GM18520 (cell line): ENCODE results near the gene TBC1D8.

Experiments used
- ATAC-seq: cut with Tn5 transposase; IDR thresholded peaks from one replicate; pipeline ENCODE4 v1.9.1; 2021; ENCODE audit not compliant: unreplicated experiment

The TBC1D8 gene

GRCh38 chr2:100983684-100984310, 167.4 kb downstream of the TBC1D8 start:
- no peak for ATAC-seq

GRCh38 chr2:100983201-100983600, 168.0 kb downstream of the TBC1D8 start:
- ATAC-seq, result no peak

GRCh38 chr2:100982431-100982861, 168.7 kb downstream of the TBC1D8 start:
- no peak for ATAC-seq

GRCh38 chr2:100981011-100981410, 170.2 kb downstream of the TBC1D8 start:
- no peak for ATAC-seq

GRCh38 chr2:100980046-100980445, 171.1 kb downstream of the TBC1D8 start:
- no peak for ATAC-seq

GRCh38 chr2:100978582-100979191, 172.5 kb downstream of the TBC1D8 start:
- ATAC-seq, result no peak

- no peak for ATAC-seq
Observed at GRCh38 chr2:100977511-100977910, 173.7 kb downstream of the TBC1D8 start.

GRCh38 chr2:100976645-100977391, 174.4 kb downstream of the TBC1D8 start:
- no peak for ATAC-seq

GRCh38 chr2:100976061-100976460, 175.1 kb downstream of the TBC1D8 start:
- ATAC-seq, result no peak

GRCh38 chr2:100975521-100975785, 175.7 kb downstream of the TBC1D8 start:
- ATAC-seq, result no peak

- ATAC-seq, result no peak
Observed at GRCh38 chr2:100974712-100975520, 176.3 kb downstream of the TBC1D8 start.

GRCh38 chr2:100972452-100972851, 178.7 kb downstream of the TBC1D8 start:
- ATAC-seq, result no peak

GRCh38 chr2:100971221-100971620, 180.0 kb downstream of the TBC1D8 start:
- no peak for ATAC-seq

- ATAC-seq, result no peak
Observed at GRCh38 chr2:100969998-100970397, 181.2 kb downstream of the TBC1D8 start.

GRCh38 chr2:100968146-100969145, 182.7 kb downstream of the TBC1D8 start:
- ATAC-seq, result no peak

- ATAC-seq, result no peak
Observed at GRCh38 chr2:100967716-100968115, 183.5 kb downstream of the TBC1D8 start.

GRCh38 chr2:100965596-100965995, 185.6 kb downstream of the TBC1D8 start:
- ATAC-seq, result no peak

GRCh38 chr2:100964681-100965169, 186.5 kb downstream of the TBC1D8 start:
- ATAC-seq, result no peak

GRCh38 chr2:100964222-100964621, 187.0 kb downstream of the TBC1D8 start:
- ATAC-seq, result no peak

- ATAC-seq, result no peak
Observed at GRCh38 chr2:100963026-100963375, 188.2 kb downstream of the TBC1D8 start.
